ENCODE data around the gene CTNND2.
"Not testable (repeated sequence)": the region's sequence is repeated elsewhere in the genome, so short reads cannot be mapped to it uniquely, and the experiment has no call there.

Gene CTNND2

DNA sequence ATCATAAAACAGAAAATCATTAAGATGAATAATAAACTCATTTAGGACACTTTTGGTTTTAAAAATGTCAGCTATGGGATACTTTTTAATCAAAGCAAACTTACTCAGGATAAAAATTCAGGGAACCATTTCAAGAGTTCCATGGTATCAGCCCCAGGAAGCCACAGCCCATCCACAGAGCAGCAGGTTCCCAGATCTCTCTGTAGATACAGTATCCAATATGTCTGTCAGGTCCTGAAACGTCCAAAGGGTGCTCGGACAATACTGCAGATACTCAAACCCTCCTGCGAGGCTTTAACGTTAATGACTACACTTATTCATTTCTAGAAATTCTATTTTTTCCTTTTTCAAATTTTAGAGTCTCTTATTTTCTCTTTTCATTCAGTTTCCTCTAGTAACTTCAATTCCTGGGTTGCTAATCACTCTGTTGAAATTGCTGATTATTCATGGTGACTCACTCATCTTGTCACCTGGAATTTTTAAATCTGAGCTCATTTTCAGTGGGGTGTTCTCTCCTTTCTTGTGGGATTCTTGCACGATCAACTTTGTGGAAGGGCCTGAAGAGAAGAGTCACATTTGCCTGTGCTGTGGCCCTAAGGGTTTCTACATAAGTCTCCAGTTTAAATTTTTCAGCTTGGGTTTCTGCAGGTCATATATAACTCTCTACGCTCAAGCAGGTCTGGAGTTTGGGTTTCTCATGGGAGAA lies 435.8 kb downstream of the CTNND2 start:
- no peak for DNase-seq (ENCODE audit: low read depth, low spot score)

DNA sequence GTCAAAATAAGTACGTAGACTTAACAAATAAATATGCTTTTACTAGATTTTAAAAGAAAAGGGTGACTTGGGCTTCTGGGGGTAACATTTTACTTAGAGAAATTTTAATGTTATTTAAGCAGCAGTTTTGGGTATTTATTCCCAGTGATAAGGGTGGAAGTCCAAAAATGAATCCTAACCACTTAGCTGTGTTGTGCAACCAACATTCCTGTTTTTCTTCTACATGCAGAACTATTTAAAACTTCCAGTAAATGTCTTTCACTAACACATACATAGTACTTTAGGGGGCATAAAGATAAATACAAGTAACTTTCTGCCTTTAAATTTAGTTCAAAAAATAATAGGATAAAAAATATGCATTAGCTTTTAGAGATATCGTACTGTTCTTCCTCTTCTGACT lies 436.7 kb downstream of the CTNND2 start:
- no peak for DNase-seq (ENCODE audit: low read depth, low spot score)

DNA sequence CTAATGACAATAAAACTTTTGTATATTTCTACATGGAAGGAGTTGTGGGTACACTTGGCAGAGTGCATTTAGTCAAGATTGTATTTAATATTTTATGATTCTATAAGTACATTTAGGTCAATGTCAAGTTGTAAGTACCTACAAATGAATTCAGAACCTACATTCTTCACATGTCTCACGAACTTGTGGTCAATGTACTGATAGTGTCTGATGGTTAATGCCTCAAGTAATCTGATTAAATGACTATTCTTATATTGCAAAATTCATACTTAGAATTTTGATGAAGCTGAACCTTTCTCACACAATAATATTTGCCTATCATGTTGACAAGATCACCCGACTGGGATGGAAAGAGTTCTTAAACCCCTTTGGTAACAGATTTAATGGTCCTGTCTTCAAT lies 444.5 kb downstream of the CTNND2 start:
- no peak for DNase-seq (ENCODE audit: low read depth, low spot score)

DNA sequence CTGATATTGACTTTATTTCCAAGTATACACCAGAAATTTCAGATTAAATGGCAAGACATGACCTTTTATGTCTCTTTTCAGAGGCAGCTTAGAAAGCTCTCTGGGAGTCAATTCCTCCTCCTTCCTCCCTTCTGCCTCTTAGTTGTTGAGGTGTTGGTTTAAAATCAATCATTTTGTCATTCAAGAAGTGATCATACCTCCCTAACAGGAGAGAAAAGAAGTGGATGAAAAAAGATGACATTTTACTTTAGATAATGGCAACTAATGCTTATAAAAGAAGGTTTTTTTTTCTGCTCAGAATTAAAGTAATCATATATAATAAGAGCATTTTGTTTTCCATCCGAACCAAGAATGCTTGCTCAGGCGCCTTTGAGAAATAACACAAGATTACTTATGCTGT lies 448.7 kb downstream of the CTNND2 start:
- DNase-seq (ENCODE audit: low read depth, low spot score), result no peak

DNA sequence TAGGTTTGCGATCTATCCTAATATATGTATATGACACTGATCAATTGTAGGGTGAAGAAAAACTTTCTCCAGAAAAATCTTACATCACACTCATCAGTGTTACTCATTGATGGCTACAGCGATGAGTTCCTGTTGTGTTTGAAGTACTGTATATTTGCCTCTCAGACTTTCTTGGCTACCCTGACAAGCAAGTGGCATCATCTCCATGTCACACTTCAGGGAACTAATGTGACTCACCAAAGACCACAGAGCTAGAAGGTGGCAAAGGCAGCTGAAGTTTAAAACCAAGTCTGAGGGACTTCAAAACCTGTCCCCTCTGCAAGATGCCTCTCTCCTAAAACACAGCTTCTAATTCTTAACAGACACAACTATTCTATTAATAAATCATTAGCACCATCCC lies 451.4 kb downstream of the CTNND2 start:
- no peak for DNase-seq (ENCODE audit: low read depth, low spot score)

DNA sequence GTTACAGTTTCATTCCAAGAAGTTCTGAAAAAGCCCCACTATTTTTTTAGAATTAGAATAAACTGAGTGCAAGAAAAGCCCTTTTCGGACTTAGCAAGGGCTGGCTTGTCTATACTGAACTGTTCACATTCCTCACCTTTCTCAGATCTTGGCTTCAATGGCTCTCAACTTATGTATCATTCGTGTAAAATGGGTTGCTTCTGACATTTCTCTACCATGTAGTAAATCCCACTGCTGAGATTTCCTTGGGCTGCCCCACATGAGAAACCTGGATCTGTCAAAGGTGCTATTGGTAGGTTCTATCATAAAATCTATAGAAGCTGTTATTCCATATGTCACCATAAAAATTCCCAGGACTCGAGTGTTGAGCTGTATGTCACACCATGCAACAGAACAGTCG lies 454.3 kb downstream of the CTNND2 start:
- no peak for DNase-seq (ENCODE audit: low read depth, low spot score)

DNA sequence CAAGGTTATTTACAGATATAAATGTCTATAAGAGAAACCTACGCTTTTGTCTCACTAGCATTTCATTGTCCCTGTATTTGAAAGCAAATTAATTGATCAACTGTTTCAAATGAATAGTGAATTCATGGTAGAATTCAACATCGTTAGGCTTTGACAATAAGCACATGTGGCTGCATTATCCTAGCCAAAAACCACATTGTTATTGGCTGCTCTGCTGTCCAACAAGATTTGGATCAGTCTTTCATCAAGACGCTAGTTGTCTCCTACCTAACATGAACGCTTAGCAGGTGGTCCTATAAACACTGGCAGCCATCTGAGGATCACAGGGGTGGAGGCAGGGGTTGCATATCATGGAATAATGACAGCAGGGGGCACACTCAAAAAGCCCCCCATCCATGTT lies 455.0 kb downstream of the CTNND2 start:
- DNase-seq (ENCODE audit: low read depth, low spot score), result no peak

DNA sequence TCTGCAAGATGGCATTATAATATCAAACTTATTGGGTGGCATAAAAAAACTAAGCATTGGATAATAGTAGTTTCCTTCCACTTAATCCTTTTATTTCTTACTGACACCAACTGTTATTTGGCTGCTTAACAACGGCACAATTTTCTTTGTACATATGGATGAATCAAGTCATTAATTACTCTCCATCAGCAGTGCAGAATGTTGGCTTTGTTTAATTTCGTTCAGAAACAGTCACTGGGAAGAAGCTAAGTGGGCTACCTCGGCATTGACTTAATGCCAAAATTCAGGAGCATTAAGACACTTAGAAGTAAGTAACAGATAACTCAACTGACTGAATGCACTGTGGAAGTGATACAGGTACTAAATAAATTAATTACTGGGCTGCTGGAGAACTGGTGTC lies 460.4 kb downstream of the CTNND2 start:
- no peak for DNase-seq (ENCODE audit: low read depth, low spot score)

DNA sequence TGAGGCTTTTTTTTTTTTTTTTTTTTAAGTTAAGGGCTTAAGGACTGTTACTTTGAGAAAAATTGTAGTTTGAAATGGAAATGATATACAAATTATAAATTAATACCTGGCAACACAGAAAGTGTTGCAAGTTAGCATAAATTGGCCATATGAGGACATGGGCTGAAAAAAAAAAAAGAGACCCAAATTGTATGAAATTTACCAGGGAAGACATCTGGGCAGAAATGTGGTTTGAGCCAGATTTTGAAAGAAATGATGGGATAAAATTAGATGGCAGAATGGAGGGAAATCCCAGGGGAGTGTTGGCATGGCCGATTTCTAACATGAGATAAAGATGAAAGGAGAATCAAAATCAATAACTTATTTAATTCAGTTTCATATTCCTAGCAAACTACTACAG lies 472.1 kb downstream of the CTNND2 start:
- DNase-seq (ENCODE audit: low read depth, low spot score), result no peak

DNA sequence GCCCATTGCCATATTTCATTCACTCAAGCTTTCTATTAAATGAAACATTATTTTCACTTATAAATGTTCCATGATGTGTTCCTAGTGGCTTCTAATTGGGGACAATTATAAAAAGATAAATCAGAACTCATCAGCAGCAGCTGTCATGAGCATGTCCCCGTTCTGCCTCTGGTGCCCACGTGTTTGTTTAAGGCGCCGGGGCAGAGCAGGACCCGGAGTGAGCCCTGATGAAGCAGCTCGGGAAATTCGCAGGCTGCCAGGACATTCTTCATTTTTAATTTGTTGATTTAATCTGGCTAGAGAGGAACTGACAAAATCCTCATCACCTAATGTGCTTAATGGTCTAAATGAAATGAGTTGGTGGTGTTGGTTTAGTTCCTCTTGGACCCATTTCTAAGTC lies 475.0 kb downstream of the CTNND2 start:
- no peak for DNase-seq (ENCODE audit: low read depth, low spot score)

DNA sequence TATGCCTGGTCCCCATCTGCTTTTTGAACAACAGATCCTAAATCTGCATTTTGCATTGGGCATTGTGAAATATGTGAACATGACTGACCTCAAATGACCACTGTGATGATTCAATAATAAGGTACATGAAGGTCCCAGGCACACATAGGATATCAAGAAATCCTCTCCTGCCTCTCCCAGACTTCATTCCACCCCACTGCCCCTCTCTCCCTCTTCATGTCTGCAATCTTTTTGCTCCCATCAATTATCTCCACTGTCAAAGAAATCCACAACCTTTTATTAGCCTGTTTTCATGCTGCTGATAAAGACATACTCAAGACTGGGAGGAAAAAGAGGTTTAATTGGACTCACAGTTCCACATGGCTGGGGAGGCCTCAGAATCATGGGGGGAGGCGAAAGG lies 476.7 kb downstream of the CTNND2 start:
- no peak for DNase-seq (ENCODE audit: low read depth, low spot score)

DNA sequence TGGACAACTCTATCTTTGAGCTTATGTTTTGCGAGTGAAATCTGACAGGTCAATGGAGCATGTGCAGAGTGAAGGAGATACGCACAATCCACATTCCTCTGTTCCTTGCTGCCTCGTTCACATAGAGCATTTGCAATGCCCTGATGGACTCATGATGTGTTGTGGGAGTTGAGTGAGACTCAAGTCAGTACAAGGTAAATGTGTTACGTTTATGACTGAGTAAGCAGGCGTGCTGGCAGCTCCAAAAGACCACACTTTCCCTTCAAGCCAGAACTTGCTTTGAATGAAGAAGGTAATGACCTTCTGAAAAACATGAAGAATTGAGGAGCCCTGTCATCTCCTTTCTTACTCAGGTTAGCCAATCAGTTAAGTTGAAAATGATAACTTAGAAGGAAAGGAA lies 477.8 kb downstream of the CTNND2 start:
- no peak for DNase-seq (ENCODE audit: low read depth, low spot score)

DNA sequence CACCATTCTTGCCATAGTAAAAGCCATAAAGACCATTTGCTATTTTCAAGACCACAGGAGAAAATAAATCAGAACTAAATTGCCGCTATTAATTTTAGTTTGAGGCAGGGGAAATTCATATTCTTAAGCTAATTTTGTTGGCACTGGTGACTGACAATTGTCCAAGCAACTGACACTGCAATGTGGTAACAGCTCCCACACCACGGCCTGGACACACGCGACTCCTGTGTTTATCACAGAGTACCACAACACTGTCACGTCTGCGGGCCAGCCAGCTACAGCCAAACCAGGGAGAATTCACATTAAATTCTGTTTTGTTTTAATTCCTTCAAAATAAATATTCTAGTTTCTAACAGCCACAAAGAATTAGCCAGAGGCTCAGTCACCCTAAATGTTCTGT lies 481.9 kb downstream of the CTNND2 start:
- no peak for DNase-seq (ENCODE audit: low read depth, low spot score)

DNA sequence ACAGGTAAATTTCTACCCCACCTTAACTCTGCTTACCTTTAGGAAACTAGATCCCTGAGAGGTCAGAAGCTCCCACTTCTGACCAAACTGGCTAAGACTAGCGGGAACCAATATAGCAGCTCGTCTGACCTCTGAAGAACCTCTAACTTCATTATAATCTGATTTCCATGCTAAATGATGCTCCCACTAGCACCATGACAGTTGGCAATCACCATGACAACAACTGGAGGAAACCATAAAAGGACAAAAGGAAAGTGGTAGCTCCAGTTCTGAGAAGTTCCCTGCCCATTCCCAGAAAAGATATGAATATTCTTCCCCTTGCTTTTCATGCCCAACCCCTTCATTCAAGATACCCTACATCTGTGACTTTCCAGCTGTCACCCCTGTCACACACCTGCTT lies 483.3 kb downstream of the CTNND2 start:
- no peak for DNase-seq (ENCODE audit: low read depth, low spot score)

DNA sequence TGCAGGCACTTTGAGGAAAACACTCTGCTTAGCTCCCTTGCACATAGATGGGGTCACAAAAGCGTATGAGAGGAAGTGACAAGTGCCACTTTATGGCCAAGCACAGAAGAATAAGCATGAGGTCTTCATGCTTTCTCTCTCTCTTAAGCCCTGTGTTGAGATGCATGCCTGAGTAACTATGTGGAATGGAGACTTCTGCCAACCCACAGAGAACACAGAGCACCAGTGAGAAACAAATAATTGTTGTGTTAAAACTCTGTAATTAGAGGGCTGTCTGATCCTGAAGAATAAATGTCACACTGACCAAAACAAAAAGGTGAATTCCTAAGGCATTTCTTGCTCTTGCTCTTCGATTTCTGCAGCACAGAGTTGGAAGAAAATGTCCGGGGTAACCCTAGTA lies 488.5 kb downstream of the CTNND2 start:
- DNase-seq (ENCODE audit: low read depth, low spot score), result no peak

DNA sequence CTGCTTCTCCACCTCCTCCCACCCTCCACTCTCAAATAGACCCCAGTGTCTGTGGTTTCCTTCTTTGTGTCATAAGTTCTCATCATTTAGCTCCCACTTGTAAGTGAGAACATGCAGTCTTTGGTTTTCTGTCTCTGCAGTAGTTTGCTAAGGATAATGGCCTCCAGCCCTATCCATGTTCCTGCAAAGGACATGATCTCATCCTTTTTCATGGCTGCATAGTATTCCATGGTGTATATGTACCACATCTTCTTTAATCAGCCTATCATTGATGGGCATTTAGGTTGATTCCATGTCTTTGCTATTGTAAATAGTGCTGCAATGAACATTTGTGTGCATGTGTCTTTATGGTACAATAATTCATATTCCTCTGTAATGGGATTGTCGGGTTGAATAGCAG lies 489.5 kb downstream of the CTNND2 start:
- not testable (repeated sequence) for DNase-seq (ENCODE audit: low read depth, low spot score)

DNA sequence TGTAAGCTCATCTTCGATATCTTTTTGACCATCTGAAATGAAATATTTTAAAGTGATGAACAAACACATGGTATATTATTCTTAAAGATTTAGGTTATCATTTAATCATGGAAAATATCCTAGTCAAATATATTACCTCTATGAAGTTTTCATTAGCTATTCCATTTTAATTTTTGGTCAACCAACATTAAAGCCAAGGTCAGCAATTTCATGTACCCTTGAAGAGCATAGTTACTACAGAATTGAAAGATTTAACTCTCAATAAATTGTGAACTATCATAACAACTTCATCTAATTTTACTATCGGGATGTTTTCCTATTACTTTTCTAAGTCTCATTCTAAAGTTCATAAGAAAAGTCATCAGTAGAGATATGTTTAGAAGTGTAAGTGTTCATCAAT lies 492.6 kb downstream of the CTNND2 start:
- DNase-seq (ENCODE audit: low read depth, low spot score), result no peak

DNA sequence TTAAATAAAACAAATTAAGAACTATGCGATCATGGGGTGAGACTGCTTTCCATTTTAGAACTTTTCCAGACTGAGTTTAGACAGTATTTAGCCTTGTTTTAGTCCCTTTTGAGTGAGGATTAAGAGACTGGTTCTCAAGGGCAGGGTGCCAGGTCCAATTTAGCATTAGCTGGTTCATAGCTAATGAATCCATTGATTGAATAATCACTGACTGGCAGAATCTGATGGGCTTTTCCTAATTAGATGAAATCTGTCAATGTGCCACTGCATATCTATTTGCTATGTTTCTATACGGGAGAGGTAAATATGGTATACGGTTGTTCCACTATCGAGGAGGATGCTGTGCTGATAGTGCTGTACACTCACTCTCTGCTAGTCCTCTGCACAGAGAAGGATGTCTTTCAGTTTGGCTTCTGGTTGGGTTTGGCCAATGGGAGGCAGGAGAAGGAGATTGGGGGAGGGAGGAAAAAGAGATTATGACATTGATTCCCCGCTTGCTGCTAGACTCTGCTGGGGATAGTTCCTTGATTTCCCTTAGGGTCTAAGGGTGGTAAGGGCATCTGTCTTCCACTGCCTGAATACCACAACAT lies 496.6 kb downstream of the CTNND2 start:
- DNase-seq (ENCODE audit: low read depth, low spot score), result no peak

DNA sequence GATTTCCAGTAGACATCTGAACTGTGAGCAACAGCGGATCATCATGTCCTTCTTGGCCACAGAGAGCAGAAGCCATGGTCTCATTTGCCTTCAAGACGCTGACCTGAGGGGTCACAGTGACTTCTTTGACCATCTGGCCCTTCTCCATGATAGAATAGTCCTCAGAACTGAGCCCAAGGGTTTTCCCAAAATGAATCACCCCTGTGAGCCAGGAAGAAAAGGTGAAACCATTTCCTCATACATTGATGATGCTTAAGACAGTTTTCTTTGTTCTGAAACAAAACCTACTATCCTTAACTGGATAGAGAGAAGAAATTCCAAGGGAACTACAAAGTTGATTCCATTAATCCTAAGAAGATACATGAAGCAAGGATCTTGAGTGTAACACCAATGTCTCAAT lies 503.9 kb downstream of the CTNND2 start:
- no peak for DNase-seq (ENCODE audit: low read depth, low spot score)

DNA sequence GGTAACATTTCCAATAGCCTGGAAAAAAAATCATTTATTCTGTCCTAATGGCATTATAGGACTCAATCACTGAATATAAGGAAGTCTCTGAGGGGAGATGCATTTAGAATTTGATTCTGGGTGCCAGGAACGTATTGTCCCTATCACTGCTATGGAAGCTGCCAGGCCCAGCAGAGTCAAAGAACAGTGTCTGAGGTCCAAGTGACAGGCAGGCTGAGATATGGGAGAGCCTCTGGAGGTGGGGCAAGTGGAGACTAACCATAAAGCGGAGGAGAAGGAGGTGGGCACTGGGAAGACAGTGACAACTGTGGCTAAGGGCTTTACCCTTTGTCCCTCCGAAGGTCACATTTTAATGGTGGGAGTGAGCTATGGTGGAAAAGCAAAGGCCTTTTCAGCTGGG lies 505.5 kb downstream of the CTNND2 start:
- no peak for DNase-seq (ENCODE audit: low read depth, low spot score)

DNA sequence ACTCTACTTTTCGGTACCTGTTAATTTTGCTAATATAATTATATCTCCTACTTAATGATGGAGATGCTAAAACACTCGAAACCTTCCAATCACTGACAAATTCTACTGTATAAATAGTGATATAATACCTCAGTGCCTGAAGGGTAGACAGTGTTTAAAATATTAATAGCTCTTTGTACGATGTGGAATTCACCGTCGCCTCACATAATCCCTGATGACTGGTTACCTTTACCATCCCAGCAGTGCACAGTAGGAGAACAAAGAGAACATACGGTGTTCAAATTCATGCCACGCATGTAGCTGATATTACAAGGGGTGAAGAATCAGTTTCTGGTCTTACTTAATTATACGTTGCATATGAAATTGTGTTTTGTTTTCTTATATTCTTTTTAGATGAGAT lies 506.7 kb downstream of the CTNND2 start:
- no peak for DNase-seq (ENCODE audit: low read depth, low spot score)

DNA sequence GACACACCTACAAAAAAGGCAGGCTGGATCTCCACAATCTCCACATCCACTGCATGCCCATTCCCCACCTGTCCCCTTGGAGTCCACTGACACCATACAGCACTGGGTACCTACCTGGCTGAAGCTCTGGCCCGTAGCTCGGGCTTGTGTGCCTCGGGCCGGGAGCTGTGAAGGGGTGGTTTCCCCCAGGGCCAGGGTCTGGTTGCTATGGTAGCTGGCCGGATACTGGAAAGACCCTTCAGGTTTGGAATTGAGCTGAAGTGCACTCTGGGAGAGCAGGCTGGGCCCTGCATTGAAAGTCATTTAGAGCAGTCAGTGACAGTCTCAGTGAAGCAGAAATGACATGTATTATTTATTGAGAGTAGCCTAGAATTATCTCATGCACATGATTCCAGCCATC lies 507.3 kb downstream of the CTNND2 start:
- no peak for DNase-seq (ENCODE audit: low read depth, low spot score)

DNA sequence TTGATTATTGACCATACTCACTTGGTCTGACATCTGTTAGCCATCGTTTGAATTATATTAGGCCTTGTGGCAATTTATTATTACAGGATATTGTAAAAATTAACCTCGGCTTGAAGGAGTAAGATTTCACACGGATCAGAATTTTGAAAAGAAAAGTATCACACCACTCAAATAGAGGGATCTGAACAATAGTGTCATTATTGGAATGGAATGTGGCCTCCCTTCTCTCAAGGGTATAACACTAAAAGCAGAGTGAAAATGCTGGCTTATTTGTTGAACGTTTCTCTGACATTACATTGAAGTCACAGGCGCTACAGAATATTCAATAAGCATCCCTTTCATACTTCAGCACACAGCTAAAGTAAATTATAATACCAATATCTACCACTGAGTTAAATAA lies 509.3 kb downstream of the CTNND2 start:
- DNase-seq (ENCODE audit: low read depth, low spot score), result no peak

DNA sequence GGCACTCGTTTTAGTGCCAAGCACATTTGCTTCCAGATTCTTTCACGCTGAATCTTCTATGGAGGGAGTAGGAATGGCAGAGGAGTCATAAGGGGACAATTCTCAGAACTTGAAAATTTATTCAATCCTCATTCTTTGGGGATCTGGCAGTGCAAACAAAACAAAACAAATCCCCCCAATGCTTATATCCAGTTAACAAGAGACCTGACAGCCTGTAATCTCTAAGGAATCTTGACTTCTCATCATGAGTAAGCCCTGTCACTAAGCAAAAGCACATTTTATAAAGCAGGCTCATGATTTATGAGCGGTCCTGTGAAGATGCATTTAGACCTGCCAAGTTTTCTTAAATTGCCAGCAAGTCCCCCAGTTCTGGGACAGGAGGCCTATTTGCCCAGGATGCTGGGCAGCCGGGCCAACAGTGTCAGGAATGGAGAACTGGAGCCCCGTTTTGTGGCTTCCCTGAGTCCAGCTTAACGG lies 513.9 kb downstream of the CTNND2 start:
- DNase-seq (ENCODE audit: low read depth, low spot score), result no peak

All from smooth muscle cell of the brain vasculature (primary cell).